GM18867 (cell line): Measurements from ENCODE around the gene SSRP1.
A peak's percentile ranks its signal among the peaks of the same experiment; 100 is the strongest.

ENCODE experiments used
- ATAC-seq: cut with Tn5 transposase; IDR thresholded peaks from one replicate; pipeline ENCODE4 v1.9.1; 2021; ENCODE audit warnings: mild to moderate bottlenecking, moderate library complexity; ENCODE audit not compliant: unreplicated experiment

SSRP1 gene

GRCh38 chr11:57320067-57320718 lies 15.5 kb downstream of the SSRP1 start:
- ATAC-seq, result no peak

- no peak for ATAC-seq
Measured at GRCh38 chr11:57318178-57318577, 17.5 kb downstream of the SSRP1 start.

- ATAC-seq, result no peak
Measured at GRCh38 chr11:57316017-57316416, 19.7 kb downstream of the SSRP1 start.

GRCh38 chr11:57315491-57315890 lies 20.2 kb downstream of the SSRP1 start:
- no peak for ATAC-seq

GRCh38 chr11:57314221-57314973 lies 21.3 kb downstream of the SSRP1 start:
- ATAC-seq, result no peak

- no peak for ATAC-seq
Measured at GRCh38 chr11:57313788-57314135, 21.9 kb downstream of the SSRP1 start.

GRCh38 chr11:57313071-57313787 lies 22.5 kb downstream of the SSRP1 start:
- ATAC-seq, result no peak

- no peak for ATAC-seq
Measured at GRCh38 chr11:57312511-57313021, 23.1 kb downstream of the SSRP1 start.

- ATAC-seq, result peak; percentile 92
Measured at GRCh38 chr11:57311109-57311936, 24.4 kb downstream of the SSRP1 start.

- ATAC-seq, result no peak
Measured at GRCh38 chr11:57310630-57311086, 25.0 kb downstream of the SSRP1 start.

GRCh38 chr11:57310091-57310490 lies 25.6 kb downstream of the SSRP1 start:
- no peak for ATAC-seq

- no peak for ATAC-seq
Measured at GRCh38 chr11:57309106-57310059, 26.3 kb downstream of the SSRP1 start.

GRCh38 chr11:57308426-57309060 lies 27.1 kb downstream of the SSRP1 start:
- ATAC-seq, result no peak

- no peak for ATAC-seq
Measured at GRCh38 chr11:57307666-57308270, 27.9 kb downstream of the SSRP1 start.

GRCh38 chr11:57306940-57307565 lies 28.6 kb downstream of the SSRP1 start:
- ATAC-seq, result no peak

- ATAC-seq, result no peak
Measured at GRCh38 chr11:57306161-57306876, 29.4 kb downstream of the SSRP1 start.

GRCh38 chr11:57305523-57305922 lies 30.2 kb downstream of the SSRP1 start:
- ATAC-seq, result no peak
